Activated CD4-positive, alpha-beta T cell treated with anti-CD3 and anti-CD28 coated beads, Interleukin-2, amount 50 U/mL, for 24 hours (primary cell): ENCODE data around the gene KRT8.

ENCODE experiments used
- DNase-seq, 2 donors: peaks; one replicate each; pipeline ENCODE4 v3.0.0-alpha.2; 2020; ENCODE audit warnings: low read depth in 1 of 2, low spot score in 1 of 2

KRT8 gene

GRCh38 chr12:52925717-52926595 lies 21.1 kb upstream of the KRT8 start:
- no peak for DNase-seq

GRCh38 chr12:52924764-52925716 lies 20.2 kb upstream of the KRT8 start:
- DNase-seq, result no peak

GRCh38 chr12:52921488-52922165 lies 16.8 kb upstream of the KRT8 start:
- DNase-seq, result no peak

GRCh38 chr12:52920937-52921336 lies 16.1 kb upstream of the KRT8 start:
- DNase-seq, result no peak

- DNase-seq, result no peak
Observed at GRCh38 chr12:52918784-52919183, 13.9 kb upstream of the KRT8 start.

- DNase-seq, result no peak
Observed at GRCh38 chr12:52918351-52918750, 13.5 kb upstream of the KRT8 start.

- no peak for DNase-seq
Observed at GRCh38 chr12:52917800-52918199, 12.9 kb upstream of the KRT8 start.

GRCh38 chr12:52916216-52916615 lies 11.3 kb upstream of the KRT8 start:
- DNase-seq, result no peak

GRCh38 chr12:52915637-52916036 lies 10.8 kb upstream of the KRT8 start:
- DNase-seq, result no peak

- DNase-seq, result no peak
Observed at GRCh38 chr12:52914576-52915121, 9.8 kb upstream of the KRT8 start.

GRCh38 chr12:52913431-52913821 lies 8.6 kb upstream of the KRT8 start:
- DNase-seq, result no peak

GRCh38 chr12:52912711-52913430 lies 8.0 kb upstream of the KRT8 start:
- no peak for DNase-seq

- DNase-seq, result no peak
Observed at GRCh38 chr12:52910248-52910883, 5.5 kb upstream of the KRT8 start.

GRCh38 chr12:52909796-52910195 lies 4.9 kb upstream of the KRT8 start:
- no peak for DNase-seq

GRCh38 chr12:52909331-52909730 lies 4.5 kb upstream of the KRT8 start:
- DNase-seq, result no peak

GRCh38 chr12:52907092-52907810 lies 2.4 kb upstream of the KRT8 start:
- no peak for DNase-seq

GRCh38 chr12:52906191-52906601 lies 1.3 kb upstream of the KRT8 start:
- DNase-seq, result no peak

- no peak for DNase-seq
Observed at GRCh38 chr12:52903855-52904508, 894 bp downstream of the KRT8 start.
